BJ (cell line): ENCODE measurements around the gene CHST8. TPM values are rescaled to one million over a fixed set of nuclear protein-coding genes. Genes with fewer than 3 reads are reported as not detected.

Experiments used
- CTCF ChIA-PET: fragments of 350-600 bp; formaldehyde crosslinking; extraction: SDS; loops from one replicate; lab custom pipeline; 2021; ENCODE audit warnings: antibody characterized with exemption, inconsistent platforms; lab: Yijun Ruan, JAX
- POLR2A ChIA-PET: fragments of 300-600 bp; sonication (Branson Sonifier 250); formaldehyde crosslinking; extraction: SDS; loops from one replicate; lab custom pipeline; 2021; ENCODE audit warnings: antibody characterized with exemption; lab: Charles Lee
- DNase-seq: peaks from one replicate; pipeline ENCODE4 v3.0.0-alpha.2; 2011; ENCODE audit warnings: low read depth
- H3K27me3 ChIP-seq: 2 replicates; pipeline ENCODE4 v1.6.0; 2011; ENCODE audit warnings: low read length; ENCODE audit not compliant: control insufficient read depth, insufficient read depth
- H3K36me3 ChIP-seq: 2 replicates; pipeline ENCODE4 v1.5.1; 2011; ENCODE audit warnings: low read length; ENCODE audit not compliant: control insufficient read depth, insufficient read depth
- H3K4me3 ChIP-seq: 2 replicates; pipeline ENCODE4 v1.5.1; 2011; ENCODE audit warnings: low read depth, mild to moderate bottlenecking, control low read depth, low read length
- polyA plus RNA-seq: library from polyadenylated mRNA; depleted of rRNA; stranded (reverse); fragments of >200 nt; gene quantifications from 2 replicates; pipeline ENCODE4 v1.2.3, GENCODE V29; 2011
- TF ChIP-seq, protein P1 (sequence below): IDR thresholded peaks from 2 replicates; pipeline ENCODE4 v1.5.1; 2011; ENCODE audit warnings: low read depth, mild to moderate bottlenecking, control low read depth, inconsistent platforms, low read length, moderate library complexity; ENCODE audit not compliant: insufficient read depth

CHST8 gene
- polyA plus RNA-seq, 1 experiment: 0.09 TPM

- H3K36me3 ChIP-seq: no peaks in the 10 kb centered on the region
- H3K27me3 ChIP-seq: no peaks in the 10 kb centered on the region
- TF ChIP-seq, protein P1, sequence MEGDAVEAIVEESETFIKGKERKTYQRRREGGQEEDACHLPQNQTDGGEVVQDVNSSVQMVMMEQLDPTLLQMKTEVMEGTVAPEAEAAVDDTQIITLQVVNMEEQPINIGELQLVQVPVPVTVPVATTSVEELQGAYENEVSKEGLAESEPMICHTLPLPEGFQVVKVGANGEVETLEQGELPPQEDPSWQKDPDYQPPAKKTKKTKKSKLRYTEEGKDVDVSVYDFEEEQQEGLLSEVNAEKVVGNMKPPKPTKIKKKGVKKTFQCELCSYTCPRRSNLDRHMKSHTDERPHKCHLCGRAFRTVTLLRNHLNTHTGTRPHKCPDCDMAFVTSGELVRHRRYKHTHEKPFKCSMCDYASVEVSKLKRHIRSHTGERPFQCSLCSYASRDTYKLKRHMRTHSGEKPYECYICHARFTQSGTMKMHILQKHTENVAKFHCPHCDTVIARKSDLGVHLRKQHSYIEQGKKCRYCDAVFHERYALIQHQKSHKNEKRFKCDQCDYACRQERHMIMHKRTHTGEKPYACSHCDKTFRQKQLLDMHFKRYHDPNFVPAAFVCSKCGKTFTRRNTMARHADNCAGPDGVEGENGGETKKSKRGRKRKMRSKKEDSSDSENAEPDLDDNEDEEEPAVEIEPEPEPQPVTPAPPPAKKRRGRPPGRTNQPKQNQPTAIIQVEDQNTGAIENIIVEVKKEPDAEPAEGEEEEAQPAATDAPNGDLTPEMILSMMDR: no peak
- CTCF ChIA-PET: interaction anchor here (0.9 to 1.7 kb wide), 5 partner anchors 10 to 348 kb away, joined by 3 to 8 read pairs (median 4); no protein-coding TSS in a partner anchor
- POLR2A ChIA-PET: no interaction called here
- no peak for DNase-seq
- H3K4me3 ChIP-seq: no peak overlapping the region
Measured at GRCh38 chr19:33763633-33764371, 142.0 kb downstream of the CHST8 start.

- Histone ChIP-seq H3K4me3 (no peak overlapping the region), H3K36me3 (no peaks in the 10 kb centered on the region), H3K27me3 (peaks cover 5% of the 10 kb centered on the region)
- no peak for DNase-seq
- ChIA-PET CTCF (interaction anchor here (1.2 to 7.1 kb wide), 4 partner anchors 11 to 351 kb away, joined by 5 to 125 read pairs (median 38); no protein-coding TSS in a partner anchor), POLR2A (no interaction called here)
- TF ChIP-seq, protein P1: no peak
Measured at GRCh38 chr19:33766623-33767022, 144.9 kb downstream of the CHST8 start.

DNA sequence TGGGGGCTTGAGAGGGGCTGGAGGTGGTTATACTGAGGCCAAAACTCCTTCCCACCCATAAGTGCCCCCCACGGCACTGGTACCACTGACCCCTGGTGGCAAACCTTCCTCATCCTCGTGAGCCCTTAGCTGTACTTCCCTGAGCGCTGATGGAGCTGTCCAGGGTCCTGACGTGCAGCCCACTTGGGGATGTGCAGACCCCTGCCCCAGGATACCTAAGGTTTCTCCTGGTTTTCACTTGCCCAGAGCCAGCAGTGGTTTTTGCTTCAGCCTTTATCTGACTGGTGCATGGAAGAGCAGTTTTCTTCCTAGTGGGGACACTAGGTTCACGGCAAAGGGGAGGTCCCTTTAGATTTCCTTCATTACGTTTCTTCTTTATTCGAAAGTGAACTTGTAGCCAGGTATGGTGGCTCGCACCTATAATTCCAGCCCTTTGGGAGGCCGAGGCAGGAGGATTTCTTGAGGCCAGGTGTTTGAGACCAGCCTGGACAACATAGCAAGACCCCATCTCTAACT is 146.2 kb downstream of the CHST8 start:
- Histone ChIP-seq H3K27me3 (peaks cover 5% of the 10 kb centered on the region), H3K36me3 (no peaks in the 10 kb centered on the region), H3K4me3 (no peak overlapping the region)
- ChIA-PET POLR2A (no interaction called here), CTCF (interaction anchor here (0.7 to 7.1 kb wide), 8 partner anchors 10 to 526 kb away, joined by 3 to 125 read pairs (median 8); no protein-coding TSS in a partner anchor)
- no peak for DNase-seq
- TF ChIP-seq, protein P1: peak; percentile 33

DNA sequence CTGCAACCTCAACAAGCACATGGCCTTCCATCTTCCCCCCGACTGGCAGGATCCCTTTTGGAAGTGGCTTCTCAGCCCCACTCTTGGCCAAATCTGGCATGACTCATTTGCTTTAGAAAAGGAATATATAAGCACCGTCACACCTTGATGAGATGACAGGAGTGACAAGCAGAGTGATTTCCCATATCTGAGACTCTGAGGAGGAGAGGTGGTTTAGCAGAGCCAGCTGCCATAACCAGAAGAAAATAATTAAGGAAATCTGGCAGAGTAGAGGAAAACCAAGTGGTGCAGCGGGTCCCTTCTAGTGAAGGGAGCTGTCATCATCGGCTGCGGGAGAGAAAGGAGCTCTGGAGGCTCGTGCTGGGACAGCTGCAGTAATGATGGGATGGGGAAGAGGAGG is 147.5 kb downstream of the CHST8 start:
- DNase-seq: no peak
- POLR2A ChIA-PET: no interaction called here
- CTCF ChIA-PET: interaction anchor here (0.8 to 7.1 kb wide), 13 partner anchors 9 to 534 kb away, joined by 3 to 125 read pairs (median 6); no protein-coding TSS in a partner anchor
- TF ChIP-seq, protein P1: no peak
- Histone ChIP-seq H3K27me3 (peaks cover 5% of the 10 kb centered on the region), H3K4me3 (no peak overlapping the region), H3K36me3 (no peaks in the 10 kb centered on the region)

DNA sequence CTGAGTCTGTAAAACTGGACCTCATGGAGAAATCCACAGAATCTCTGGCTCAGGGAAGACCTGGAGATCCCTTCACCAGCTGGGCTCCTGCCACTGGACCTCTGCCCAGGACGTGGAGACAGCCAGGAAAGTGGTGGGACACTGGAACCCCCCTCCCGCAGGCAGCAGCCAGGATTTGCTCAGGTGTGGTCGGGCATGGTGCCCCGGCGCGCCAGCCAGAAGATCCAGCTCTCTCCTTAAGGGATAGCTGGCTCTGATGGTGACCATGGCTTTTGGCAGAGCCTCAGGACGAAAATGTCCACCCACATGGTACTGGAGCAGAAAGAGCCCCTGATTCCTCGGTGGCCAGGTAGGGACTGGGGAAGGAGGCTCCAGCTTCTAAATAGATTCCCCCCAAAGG is 148.4 kb downstream of the CHST8 start:
- DNase-seq: no peak
- ChIA-PET POLR2A (no interaction called here), CTCF (interaction anchor here (1.1 to 7.1 kb wide), 15 partner anchors 8 to 646 kb away, joined by 3 to 125 read pairs (median 5); partner anchors contain the start of gene PEPD)
- H3K4me3 ChIP-seq: no peak overlapping the region
- no peaks in the 10 kb centered on the region for H3K36me3 ChIP-seq
- H3K27me3 ChIP-seq: peaks cover 5% of the 10 kb centered on the region
- TF ChIP-seq, protein P1: no peak
